ENCODE measurements around the gene CBX2. TPM values are rescaled to one million over a fixed set of nuclear protein-coding genes. Genes with fewer than 3 reads are reported as not detected.
"Not testable (repeated sequence)": the region's sequence is repeated elsewhere in the genome, so short reads cannot be mapped to it uniquely, and the experiment has no call there.

The CBX2 gene
- polyA plus RNA-seq, 2 donors = 2.1 to 3.3 TPM

DNA sequence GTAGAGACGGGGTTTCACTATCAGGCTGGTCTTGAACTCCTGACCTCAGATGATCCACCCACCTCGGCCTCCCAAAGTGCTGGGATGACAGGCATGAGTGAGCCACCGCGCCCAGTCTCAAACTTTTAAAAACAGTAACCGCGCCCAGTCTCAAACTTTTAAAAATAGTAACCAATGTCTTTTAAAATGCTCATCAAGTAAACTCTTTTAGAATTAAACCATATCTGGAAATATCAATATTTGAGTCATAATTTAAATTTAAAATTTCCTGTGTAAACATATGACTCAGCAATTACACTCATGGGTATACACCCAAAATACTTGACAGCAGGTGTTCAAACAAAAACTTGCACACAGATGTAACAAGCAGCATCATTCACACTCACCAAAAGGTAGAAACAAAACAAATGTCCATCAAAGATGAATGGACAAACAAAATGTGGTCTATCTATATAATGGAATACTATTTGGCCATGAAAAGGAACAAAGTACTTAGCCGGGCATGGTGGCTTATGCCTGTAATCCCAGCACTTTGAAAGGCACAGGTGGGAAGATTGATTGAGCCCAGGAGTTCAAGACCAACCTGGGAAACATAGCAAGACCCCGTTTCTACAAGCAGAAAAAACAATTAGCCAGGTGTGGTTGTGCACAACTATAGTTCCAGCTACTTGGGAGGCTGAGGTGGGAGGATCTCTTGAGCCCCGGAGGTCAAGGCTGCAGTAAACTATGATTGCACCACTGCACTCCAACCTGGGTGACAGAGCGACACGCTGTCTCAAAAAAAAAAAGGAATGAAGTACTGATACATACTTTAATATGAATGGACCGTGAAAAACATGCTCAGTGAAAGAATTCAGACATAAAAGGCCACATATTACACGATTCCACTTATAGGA is 27.1 kb upstream of the CBX2 start:
- Histone ChIP-seq H3K4me3 (ENCODE audit: low read depth in 1 of 2, low read length in 2 of 2) (no peak overlapping the region), H3K9me3 (ENCODE audit: control insufficient read depth in 2 of 2, insufficient read depth in 1 of 2, low read depth in 1 of 2, low read length in 1 of 2) (peaks cover 0 to 2% of the 10 kb centered on the region in 2 donors), H3K36me3 (ENCODE audit: control insufficient read depth in 2 of 2, insufficient read depth in 2 of 2, low read length in 1 of 2) (no peaks in the 10 kb centered on the region), H3K27ac (ENCODE audit: low read depth in 2 of 2, low read length in 1 of 2) (no peak overlapping the region), H3K4me1 (ENCODE audit: control insufficient read depth in 2 of 2, insufficient read depth in 2 of 2, low read length in 1 of 2) (peaks cover 3 to 7% of the 10 kb centered on the region in 2 donors), H3K27me3 (ENCODE audit: control insufficient read depth in 1 of 2, insufficient read depth in 2 of 2, low read length in 2 of 2) (peaks cover 5 to 16% of the 10 kb centered on the region in 2 donors)
- 69% methylated on average over 13 of the region's 13 CpGs for WGBS, 2 donors

DNA sequence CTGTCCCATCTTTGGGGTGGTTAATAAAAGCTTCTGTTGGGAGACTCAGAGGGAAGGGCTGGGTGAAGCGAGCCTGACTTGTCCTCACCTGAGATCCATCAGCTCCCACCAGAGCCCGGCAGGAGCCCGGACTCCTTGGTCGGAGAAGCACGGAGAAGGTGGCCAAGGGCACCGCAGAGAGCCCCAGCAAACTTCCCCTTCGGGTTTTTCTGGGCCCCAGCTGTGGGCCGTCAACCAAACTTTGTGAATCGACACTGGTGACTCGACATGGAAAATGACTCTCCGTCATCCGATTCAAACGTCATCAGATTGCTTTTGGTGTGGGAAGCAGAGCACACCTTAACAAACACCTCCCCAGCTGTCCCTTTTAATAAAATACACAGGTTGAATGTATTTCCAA is 25.8 kb upstream of the CBX2 start:
- Histone ChIP-seq H3K27me3 (ENCODE audit: control insufficient read depth in 1 of 2, insufficient read depth in 2 of 2, low read length in 2 of 2) (peaks cover 9 to 16% of the 10 kb centered on the region in 2 donors), H3K27ac (ENCODE audit: low read depth in 2 of 2, low read length in 1 of 2) (no peak overlapping the region), H3K36me3 (ENCODE audit: control insufficient read depth in 2 of 2, insufficient read depth in 2 of 2, low read length in 1 of 2) (no peaks in the 10 kb centered on the region), H3K4me3 (ENCODE audit: low read depth in 1 of 2, low read length in 2 of 2) (no peak overlapping the region), H3K4me1 (ENCODE audit: control insufficient read depth in 2 of 2, insufficient read depth in 2 of 2, low read length in 1 of 2) (peaks cover 3 to 5% of the 10 kb centered on the region in 2 donors), H3K9me3 (ENCODE audit: control insufficient read depth in 2 of 2, insufficient read depth in 1 of 2, low read depth in 1 of 2, low read length in 1 of 2) (peaks cover 0 to 2% of the 10 kb centered on the region in 2 donors)
- whole genome bisulfite sequencing, 2 donors = 58 to 65% methylated on average over 13 of the region's 13 CpGs

DNA sequence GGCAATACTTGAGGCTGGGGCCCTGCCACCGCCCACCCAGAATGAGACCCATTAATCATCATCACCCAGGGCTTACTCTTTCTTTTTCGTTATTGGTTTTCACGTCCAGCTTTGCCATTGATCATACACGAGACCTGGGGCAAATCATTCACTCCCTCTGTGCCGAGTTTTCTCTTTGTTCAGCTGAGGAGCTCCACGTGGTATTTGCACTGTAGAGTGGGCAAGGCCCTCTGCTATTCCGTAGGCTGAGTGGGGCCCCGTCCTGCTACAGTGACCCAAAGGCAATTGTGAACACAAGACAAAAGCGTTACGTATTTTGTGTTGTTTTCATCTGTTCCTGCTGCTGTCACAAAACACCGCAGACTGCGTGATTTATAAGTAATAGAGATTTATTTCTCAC is 23.6 kb upstream of the CBX2 start:
- Histone ChIP-seq H3K9me3 (ENCODE audit: control insufficient read depth in 2 of 2, insufficient read depth in 1 of 2, low read depth in 1 of 2, low read length in 1 of 2) (no peaks in the 10 kb centered on the region), H3K27ac (ENCODE audit: low read depth in 2 of 2, low read length in 1 of 2) (no peak overlapping the region), H3K27me3 (ENCODE audit: control insufficient read depth in 1 of 2, insufficient read depth in 2 of 2, low read length in 2 of 2) (peaks cover 2 to 5% of the 10 kb centered on the region in 2 donors), H3K36me3 (ENCODE audit: control insufficient read depth in 2 of 2, insufficient read depth in 2 of 2, low read length in 1 of 2) (no peaks in the 10 kb centered on the region), H3K4me3 (ENCODE audit: low read depth in 1 of 2, low read length in 2 of 2) (no peak overlapping the region), H3K4me1 (ENCODE audit: control insufficient read depth in 2 of 2, insufficient read depth in 2 of 2, low read length in 1 of 2) (no peaks in the 10 kb centered on the region)
- WGBS, 2 donors = 54 to 72% methylated on average over 12 of the region's 12 CpGs

DNA sequence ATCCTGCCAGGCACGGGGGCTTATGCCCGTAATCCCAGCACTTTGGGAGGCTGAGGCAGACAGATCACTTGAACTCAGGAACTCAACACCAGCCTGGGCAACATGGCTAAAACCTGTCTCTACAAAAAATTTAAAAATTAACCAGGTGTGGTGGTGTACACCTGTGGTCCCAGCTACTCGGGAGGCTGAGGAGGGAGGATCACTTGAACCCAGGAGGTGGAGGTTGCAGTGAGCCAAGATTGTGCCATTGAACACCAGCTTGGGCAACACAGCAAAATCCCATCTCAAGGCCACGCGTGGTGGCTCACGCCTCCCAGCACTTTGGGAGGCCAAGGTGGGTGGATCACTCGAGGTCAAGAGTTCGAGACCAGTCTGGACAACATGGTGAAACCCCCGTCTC is 23.0 kb upstream of the CBX2 start:
- not testable (repeated sequence) for H3K4me3 ChIP-seq (ENCODE audit: low read depth in 1 of 2, low read length in 2 of 2); H3K27ac ChIP-seq (ENCODE audit: low read depth in 2 of 2, low read length in 1 of 2); H3K9me3 ChIP-seq (ENCODE audit: control insufficient read depth in 2 of 2, insufficient read depth in 1 of 2, low read depth in 1 of 2, low read length in 1 of 2); H3K36me3 ChIP-seq (ENCODE audit: control insufficient read depth in 2 of 2, insufficient read depth in 2 of 2, low read length in 1 of 2); H3K27me3 ChIP-seq (ENCODE audit: control insufficient read depth in 1 of 2, insufficient read depth in 2 of 2, low read length in 2 of 2); H3K4me1 ChIP-seq (ENCODE audit: control insufficient read depth in 2 of 2, insufficient read depth in 2 of 2, low read length in 1 of 2)
- WGBS, 2 donors = 90% methylated on average over 9 of the region's 9 CpGs

DNA sequence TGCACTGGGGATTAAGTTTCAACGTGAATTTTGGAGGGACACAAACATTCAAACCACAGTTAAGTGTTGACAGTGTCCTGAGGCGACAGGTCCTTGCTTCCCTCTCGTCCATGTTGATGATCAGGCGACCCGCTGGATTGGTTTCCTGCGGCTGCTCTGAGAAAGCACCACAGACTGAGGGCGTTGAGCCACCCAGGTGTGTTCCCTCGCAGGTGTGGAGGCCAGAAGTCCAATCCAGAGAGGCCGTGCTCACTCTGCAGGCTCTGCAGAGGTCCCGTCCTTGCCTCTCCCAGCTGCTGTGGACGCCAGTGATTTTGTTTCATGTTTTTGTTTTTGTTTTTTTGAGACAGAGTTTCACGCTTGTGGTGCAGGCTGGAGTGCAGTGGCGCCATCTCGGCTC is 22.4 kb upstream of the CBX2 start:
- Histone ChIP-seq H3K4me1 (ENCODE audit: control insufficient read depth in 2 of 2, insufficient read depth in 2 of 2, low read length in 1 of 2) (peaks cover 0 to 5% of the 10 kb centered on the region in 2 donors), H3K36me3 (ENCODE audit: control insufficient read depth in 2 of 2, insufficient read depth in 2 of 2, low read length in 1 of 2) (no peaks in the 10 kb centered on the region), H3K27me3 (ENCODE audit: control insufficient read depth in 1 of 2, insufficient read depth in 2 of 2, low read length in 2 of 2) (peaks cover 0 to 5% of the 10 kb centered on the region in 2 donors), H3K4me3 (ENCODE audit: low read depth in 1 of 2, low read length in 2 of 2) (no peak overlapping the region), H3K9me3 (ENCODE audit: control insufficient read depth in 2 of 2, insufficient read depth in 1 of 2, low read depth in 1 of 2, low read length in 1 of 2) (no peaks in the 10 kb centered on the region), H3K27ac (ENCODE audit: low read depth in 2 of 2, low read length in 1 of 2) (no peak overlapping the region)
- 80 to 87% methylated on average over 14 of the region's 14 CpGs for whole genome bisulfite sequencing, 2 donors

DNA sequence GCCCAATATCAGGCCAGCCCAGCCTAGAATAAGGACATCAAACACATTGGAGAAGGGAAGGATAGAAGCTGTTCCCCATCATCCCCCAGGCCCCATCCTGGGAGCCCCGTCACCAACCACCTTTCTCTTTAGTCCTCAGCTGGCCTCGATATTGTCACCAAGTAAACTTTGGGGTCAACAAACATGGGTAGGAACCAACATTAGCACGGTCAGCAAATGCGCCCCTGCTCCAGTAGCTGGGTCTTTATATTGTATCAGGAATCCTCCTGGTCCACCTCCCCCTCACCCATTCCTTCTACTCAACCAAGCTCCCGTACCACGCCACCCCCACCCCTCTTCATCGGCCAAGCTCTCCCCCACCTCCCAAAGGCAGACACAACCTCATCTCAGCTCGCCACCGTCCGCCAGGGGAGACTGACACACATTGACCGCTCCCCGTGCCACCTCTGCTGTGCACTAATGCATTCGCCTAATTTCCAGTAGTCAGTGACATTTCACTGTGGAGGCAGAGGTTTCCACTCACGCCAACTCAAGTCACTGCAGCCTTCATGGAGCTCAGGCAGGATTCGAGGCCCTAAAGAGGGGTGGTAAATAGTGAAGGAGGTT is 20.7 kb upstream of the CBX2 start:
- Histone ChIP-seq H3K36me3 (ENCODE audit: control insufficient read depth in 2 of 2, insufficient read depth in 2 of 2, low read length in 1 of 2) (no peaks in the 10 kb centered on the region), H3K27ac (ENCODE audit: low read depth in 2 of 2, low read length in 1 of 2) (no peak overlapping the region), H3K4me3 (ENCODE audit: low read depth in 1 of 2, low read length in 2 of 2) (no peak overlapping the region), H3K27me3 (ENCODE audit: control insufficient read depth in 1 of 2, insufficient read depth in 2 of 2, low read length in 2 of 2) (peaks cover 0 to 5% of the 10 kb centered on the region in 2 donors), H3K4me1 (ENCODE audit: control insufficient read depth in 2 of 2, insufficient read depth in 2 of 2, low read length in 1 of 2) (peaks cover 0 to 5% of the 10 kb centered on the region in 2 donors), H3K9me3 (ENCODE audit: control insufficient read depth in 2 of 2, insufficient read depth in 1 of 2, low read depth in 1 of 2, low read length in 1 of 2) (no peaks in the 10 kb centered on the region)
- WGBS, 2 donors = 94 to 96% methylated on average over 15 of the region's 15 CpGs

DNA sequence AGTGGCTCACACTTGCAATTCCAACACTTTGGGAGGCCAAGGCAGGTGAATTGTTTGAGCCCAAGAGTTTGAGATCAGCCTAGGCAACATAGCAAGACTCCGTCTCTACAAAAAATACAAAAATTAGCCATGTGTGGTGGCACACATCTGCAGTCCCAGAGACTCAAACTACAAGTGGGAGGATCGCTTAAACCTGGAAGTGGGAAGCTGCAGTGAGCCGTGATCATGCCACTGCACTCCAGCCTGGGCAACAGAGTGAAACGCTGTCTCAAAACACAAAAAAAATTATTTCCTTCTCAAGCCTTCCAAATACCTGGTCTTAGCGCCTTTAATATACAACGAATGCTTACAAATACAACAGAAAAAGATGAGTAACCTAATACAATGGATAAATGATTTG is 19.7 kb upstream of the CBX2 start:
- Histone ChIP-seq H3K36me3 (ENCODE audit: control insufficient read depth in 2 of 2, insufficient read depth in 2 of 2, low read length in 1 of 2) (no peaks in the 10 kb centered on the region), H3K4me1 (ENCODE audit: control insufficient read depth in 2 of 2, insufficient read depth in 2 of 2, low read length in 1 of 2) (peaks cover 0 to 5% of the 10 kb centered on the region in 2 donors), H3K27me3 (ENCODE audit: control insufficient read depth in 1 of 2, insufficient read depth in 2 of 2, low read length in 2 of 2) (peaks cover 0 to 5% of the 10 kb centered on the region in 2 donors), H3K27ac (ENCODE audit: low read depth in 2 of 2, low read length in 1 of 2) (no peak overlapping the region), H3K9me3 (ENCODE audit: control insufficient read depth in 2 of 2, insufficient read depth in 1 of 2, low read depth in 1 of 2, low read length in 1 of 2) (no peaks in the 10 kb centered on the region), H3K4me3 (ENCODE audit: low read depth in 1 of 2, low read length in 2 of 2) (no peak overlapping the region)
- 92% methylated on average over 6 of the region's 6 CpGs for WGBS, 2 donors

DNA sequence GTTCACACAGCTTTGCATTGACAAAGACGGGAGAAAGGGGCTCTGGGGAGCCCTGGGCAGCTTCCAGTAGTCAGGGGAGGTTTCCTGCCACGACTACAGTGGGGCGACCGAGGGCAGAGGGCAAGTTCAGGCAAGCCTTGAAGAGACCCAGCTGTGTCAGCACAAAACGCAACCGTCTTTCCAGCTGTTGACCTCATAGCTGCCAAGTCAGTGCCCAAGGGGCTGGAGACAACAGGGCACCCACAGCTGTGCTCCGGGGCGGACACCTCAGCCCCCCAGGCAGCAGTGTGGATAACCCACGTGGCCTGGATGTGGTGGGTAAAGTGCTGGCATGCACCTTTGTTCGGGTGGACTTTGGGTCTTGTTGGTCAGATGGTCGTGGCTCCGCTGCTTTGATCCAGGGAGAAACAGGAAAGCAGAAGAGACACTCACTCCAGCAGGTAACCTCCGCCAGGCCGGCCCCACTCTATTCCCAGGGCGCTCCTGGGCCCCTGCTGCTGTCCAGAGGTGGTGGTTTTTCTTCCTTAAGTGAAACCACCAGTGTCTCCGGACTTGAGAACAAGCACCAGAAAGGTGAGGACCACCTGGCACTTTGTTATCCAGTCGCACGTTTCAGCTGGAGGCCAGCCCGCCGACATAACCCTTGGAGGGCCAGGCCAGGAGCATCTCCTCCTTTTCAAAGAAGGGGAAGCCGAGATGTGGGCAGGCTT is 17.6 kb upstream of the CBX2 start:
- peaks cover 0 to 5% of the 10 kb centered on the region in 2 donors for H3K4me1 ChIP-seq (ENCODE audit: control insufficient read depth in 2 of 2, insufficient read depth in 2 of 2, low read length in 1 of 2)
- H3K27me3 ChIP-seq (ENCODE audit: control insufficient read depth in 1 of 2, insufficient read depth in 2 of 2, low read length in 2 of 2) = peaks cover 0 to 5% of the 10 kb centered on the region in 2 donors
- H3K9me3 ChIP-seq (ENCODE audit: control insufficient read depth in 2 of 2, insufficient read depth in 1 of 2, low read depth in 1 of 2, low read length in 1 of 2) = no peaks in the 10 kb centered on the region
- no peaks in the 10 kb centered on the region for H3K36me3 ChIP-seq (ENCODE audit: control insufficient read depth in 2 of 2, insufficient read depth in 2 of 2, low read length in 1 of 2)
- WGBS, 2 donors = 70 to 75% methylated on average over 21 of the region's 21 CpGs
- no peak overlapping the region for H3K27ac ChIP-seq (ENCODE audit: low read depth in 2 of 2, low read length in 1 of 2)
- no peak overlapping the region for H3K4me3 ChIP-seq (ENCODE audit: low read depth in 1 of 2, low read length in 2 of 2)

DNA sequence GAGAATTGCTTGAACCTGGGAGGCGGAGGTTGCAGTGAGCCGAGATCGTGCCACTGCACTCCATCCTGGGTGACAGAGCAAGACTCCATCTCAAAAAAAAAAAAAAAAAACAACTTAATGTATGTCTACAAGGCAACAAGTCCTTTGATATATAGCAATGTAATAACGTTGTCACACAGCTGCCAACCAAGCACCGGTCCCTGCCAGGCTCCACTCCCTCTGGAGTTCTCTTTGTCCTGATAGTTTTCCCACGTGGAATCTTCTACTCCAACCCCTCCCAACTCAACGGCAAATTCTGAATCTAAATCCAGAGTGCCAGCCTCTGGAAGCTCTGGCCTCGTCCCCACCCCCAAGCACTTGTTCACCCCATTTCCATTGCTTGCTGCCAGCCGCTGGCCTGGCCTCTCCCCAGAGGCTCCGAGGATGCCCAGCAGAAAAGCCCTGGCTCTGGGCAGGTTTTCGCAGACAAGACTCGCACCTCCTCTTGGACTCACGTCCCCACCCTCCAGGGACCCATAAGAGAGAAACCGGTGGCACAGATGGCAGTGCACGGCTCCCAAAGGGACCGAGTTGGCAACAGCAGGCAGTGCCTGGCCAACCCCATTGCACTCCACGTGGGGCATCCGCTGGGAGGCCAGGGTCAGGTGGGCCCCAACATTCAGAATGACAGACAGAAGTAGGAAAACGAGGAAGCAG is 15.9 kb upstream of the CBX2 start:
- 77 to 79% methylated on average over 19 of the region's 19 CpGs for WGBS, 2 donors
- Histone ChIP-seq H3K36me3 (ENCODE audit: control insufficient read depth in 2 of 2, insufficient read depth in 2 of 2, low read length in 1 of 2) (no peaks in the 10 kb centered on the region), H3K4me1 (ENCODE audit: control insufficient read depth in 2 of 2, insufficient read depth in 2 of 2, low read length in 1 of 2) (peaks cover 0 to 5% of the 10 kb centered on the region in 2 donors), H3K9me3 (ENCODE audit: control insufficient read depth in 2 of 2, insufficient read depth in 1 of 2, low read depth in 1 of 2, low read length in 1 of 2) (no peaks in the 10 kb centered on the region), H3K4me3 (ENCODE audit: low read depth in 1 of 2, low read length in 2 of 2) (no peak overlapping the region), H3K27ac (ENCODE audit: low read depth in 2 of 2, low read length in 1 of 2) (no peak overlapping the region), H3K27me3 (ENCODE audit: control insufficient read depth in 1 of 2, insufficient read depth in 2 of 2, low read length in 2 of 2) (peaks cover 0 to 2% of the 10 kb centered on the region in 2 donors)
